Keratinocyte (primary cell): Measurements from ENCODE around the gene OTOGL. TPM values are rescaled to one million over a fixed set of nuclear protein-coding genes. Genes with fewer than 3 reads are reported as not detected.

Experiments
- DNase-seq: peaks from one replicate; pipeline ENCODE4 v3.0.0-alpha.2; 2011; ENCODE audit warnings: low read depth, missing footprints, low spot score
- FAIRE-seq: peaks from 2 replicates; lab custom pipeline; 2011; peaks lifted over from hg19 to GRCh38; lab: Jason Lieb, UNC
- H2AFZ ChIP-seq: 2 replicates; pipeline ENCODE4 v1.6.0; 2012; ENCODE audit warnings: low read length, control low read depth, inconsistent platforms; ENCODE audit not compliant: control insufficient read depth
- H3K27ac ChIP-seq: 2 replicates; pipeline ENCODE4 v1.5.1; 2011; ENCODE audit warnings: low read length; ENCODE audit not compliant: control insufficient read depth, insufficient read depth
- H3K27me3 ChIP-seq: 3 replicates; pipeline ENCODE4 v1.6.0; 2011; ENCODE audit warnings: low read length; ENCODE audit not compliant: control insufficient read depth, insufficient read depth; ENCODE audit errors: extremely low read depth
- H3K36me3 ChIP-seq, 2 experiments: 2 replicates in 1 of 2; 3 replicates in 1 of 2; pipeline ENCODE4 v1.5.1; 2011; ENCODE audit warnings: low read length in 2 of 2, mild to moderate bottlenecking in 1 of 2; ENCODE audit not compliant: control insufficient read depth in 2 of 2, insufficient read depth in 2 of 2; ENCODE audit errors: extremely low read depth in 1 of 2
- H3K4me1 ChIP-seq: 3 replicates; pipeline ENCODE4 v1.5.1; 2011; ENCODE audit warnings: low read length; ENCODE audit not compliant: control insufficient read depth, insufficient read depth; ENCODE audit errors: extremely low read depth
- H3K4me2 ChIP-seq: 3 replicates; pipeline ENCODE4 v1.6.0; 2011; ENCODE audit warnings: low read depth, low read length; ENCODE audit not compliant: control insufficient read depth, insufficient read depth; ENCODE audit errors: extremely low read depth
- H3K4me3 ChIP-seq, 3 experiments: fragments of 200-600 bp in 1 of 3; sonication (generic) in 1 of 3; 2 replicates in 2 of 3; 3 replicates in 1 of 3; pipeline ENCODE4 v1.5.1; 2011 to 2016; ENCODE audit warnings: low read length in 3 of 3, mild to moderate bottlenecking in 3 of 3, control low read depth in 2 of 3, inconsistent platforms in 1 of 3, low read depth in 1 of 3, mixed read lengths in 1 of 3, mixed run types in 1 of 3, moderate library complexity in 1 of 3; ENCODE audit not compliant: control insufficient read depth in 2 of 3, insufficient read depth in 2 of 3; ENCODE audit errors: extremely low read depth in 1 of 3
- H3K79me2 ChIP-seq: 2 replicates; pipeline ENCODE4 v1.6.0; 2012; ENCODE audit warnings: low read length; ENCODE audit not compliant: control insufficient read depth, insufficient read depth
- H3K9ac ChIP-seq: 3 replicates; pipeline ENCODE4 v1.6.0; 2011; ENCODE audit warnings: low read length; ENCODE audit not compliant: control insufficient read depth, insufficient read depth; ENCODE audit errors: extremely low read depth
- H3K9me1 ChIP-seq: 3 replicates; pipeline ENCODE4 v1.6.0; 2011; ENCODE audit warnings: low read length; ENCODE audit not compliant: control insufficient read depth, insufficient read depth; ENCODE audit errors: extremely low read depth
- H3K9me3 ChIP-seq: 2 replicates; pipeline ENCODE4 v1.5.1; 2012; ENCODE audit warnings: low read depth, low read length; ENCODE audit not compliant: control insufficient read depth
- H4K20me1 ChIP-seq: 3 replicates; pipeline ENCODE4 v1.6.0; 2011; ENCODE audit warnings: low read length; ENCODE audit not compliant: control insufficient read depth, insufficient read depth; ENCODE audit errors: extremely low read depth
- CTCF ChIP-seq, 3 experiments: IDR thresholded peaks in 1 of 3; conservative IDR thresholded peaks in 1 of 3; optimal IDR thresholded peaks in 1 of 3; 2 replicates in 2 of 3; 3 replicates in 1 of 3; pipeline versions ENCODE3 to v1.5.1; 2011; ENCODE audit warnings: low read length in 3 of 3, mild to moderate bottlenecking in 3 of 3, moderate library complexity in 2 of 3, control low read depth in 1 of 3, inconsistent platforms in 1 of 3; ENCODE audit not compliant: insufficient read depth in 2 of 3; ENCODE audit errors: extremely low read depth in 1 of 3
- EZH2 ChIP-seq: IDR thresholded peaks from one replicate; pipeline ENCODE4 v1.6.1; 2012; ENCODE audit warnings: inconsistent platforms, mild to moderate bottlenecking, low read length, moderate library complexity
- dilution Hi-C: fragments of 300-500 bp; cut with MboI; formaldehyde crosslinking; loops from one replicate; pipeline ENCODE4 v1.7.0; 2020; ENCODE audit warnings: low sequenced_read_pairs; ENCODE audit not compliant: extremely low pct_ligation_motif_present
- polyA plus RNA-seq, 5 experiments: library from polyadenylated mRNA; depleted of rRNA in 3 of 5; stranded (reverse) in 3 of 5; stranded (forward) in 1 of 5; unstranded in 1 of 5; fragments of >200 nt; gene quantifications; 1 replicate in 1 of 5; 2 replicates in 3 of 5; 3 replicates in 1 of 5; pipeline versions ENCODE4 v1.2.1 to v1.2.3, GENCODE V29; 2011 to 2012; ENCODE audit warnings: missing spikeins in 2 of 5, low read depth in 1 of 5, low replicate concordance in 1 of 5

OTOGL gene
- polyA plus RNA-seq, 1 donor (not counting 4 experiments of a cell fraction or from before 2014, with no cell fraction given) = 0.08 TPM

- DNase-seq = no peak
- Histone ChIP-seq H3K27ac (no peak overlapping the region), H3K27me3 (no peaks in the 10 kb centered on the region), H4K20me1 (no peaks in the 10 kb centered on the region), H3K9me3 (no peaks in the 10 kb centered on the region), H3K4me1 (no peaks in the 10 kb centered on the region), H3K36me3 (no peaks in the 10 kb centered on the region), H3K79me2 (no peaks in the 10 kb centered on the region), H3K4me3 (no peak overlapping the region), H3K9me1 (no peaks in the 10 kb centered on the region), H2AFZ (no peak overlapping the region), H3K9ac (no peak overlapping the region), H3K4me2 (no peak overlapping the region)
- dilution Hi-C loops = no loop called here
- FAIRE-seq = no peak
- TF ChIP-seq CTCF (optimal IDR thresholded peaks at IDR 0.05 in 1 of 3, IDR thresholded peaks at IDR 0.05 in 1 of 3, conservative IDR thresholded peaks at IDR 0.05 in 1 of 3; ENCODE audit: extremely low read depth in 1 of 3, insufficient read depth in 2 of 3, low read length in 3 of 3) (no peak), EZH2 (no peak)
These were observed 21.7 kb downstream of the OTOGL start for GRCh38 chr12:80120994-80121393.

GRCh38 chr12:80121661-80122060 is 22.3 kb downstream of the OTOGL start:
- no peaks in the 10 kb centered on the region for H3K27me3 ChIP-seq
- dilution Hi-C loops = no loop called here

More at GRCh38 chr12:80121661-80122060, 22.3 kb downstream of the OTOGL start:
- Histone ChIP-seq H3K9me3 (no peaks in the 10 kb centered on the region), H3K4me3 (no peak overlapping the region), H3K9me1 (no peaks in the 10 kb centered on the region), H3K9ac (no peak overlapping the region), H3K36me3 (no peaks in the 10 kb centered on the region), H3K4me1 (no peaks in the 10 kb centered on the region), H4K20me1 (no peaks in the 10 kb centered on the region), H3K27ac (no peak overlapping the region), H2AFZ (no peak overlapping the region), H3K4me2 (no peak overlapping the region), H3K79me2 (no peaks in the 10 kb centered on the region)
- DNase-seq (no peak), FAIRE-seq (no peak)
- TF ChIP-seq CTCF (optimal IDR thresholded peaks at IDR 0.05 in 1 of 3, IDR thresholded peaks at IDR 0.05 in 1 of 3, conservative IDR thresholded peaks at IDR 0.05 in 1 of 3; ENCODE audit: extremely low read depth in 1 of 3, insufficient read depth in 2 of 3, low read length in 3 of 3) = no peak
- no peak for TF ChIP-seq EZH2
